HG02852 (cell line): ENCODE measurements around the gene DUSP3.

ENCODE experiments used
- ATAC-seq: cut with Tn5 transposase; IDR thresholded peaks from one replicate; pipeline ENCODE4 v1.9.1; 2021; ENCODE audit warnings: mild to moderate bottlenecking, moderate library complexity; ENCODE audit not compliant: unreplicated experiment

Gene DUSP3

GRCh38 chr17:43778337-43779144 is at the start of gene DUSP3:
Gene DUSP3, minus strand, starts transcription at chr17:43778977. Its CDS starts 53 bp downstream, at chr17:43778924.
- peak; percentile 85 for ATAC-seq

GRCh38 chr17:43827596-43827995 is 48.8 kb upstream of the DUSP3 start:
- no peak for ATAC-seq

GRCh38 chr17:43826206-43826605 is 47.4 kb upstream of the DUSP3 start:
- ATAC-seq = no peak

GRCh38 chr17:43825567-43825966 is 46.8 kb upstream of the DUSP3 start:
- ATAC-seq = no peak

- ATAC-seq = no peak
Observed at GRCh38 chr17:43823350-43824084, 44.7 kb upstream of the DUSP3 start.

GRCh38 chr17:43822570-43823190 is 43.9 kb upstream of the DUSP3 start:
- ATAC-seq = no peak

GRCh38 chr17:43820759-43821158 is 42.0 kb upstream of the DUSP3 start:
- no peak for ATAC-seq

- no peak for ATAC-seq
Observed at GRCh38 chr17:43818966-43819365, 40.2 kb upstream of the DUSP3 start.

- no peak for ATAC-seq
Observed at GRCh38 chr17:43817826-43818225, 39.0 kb upstream of the DUSP3 start.

- ATAC-seq = no peak
Observed at GRCh38 chr17:43816336-43817320, 37.9 kb upstream of the DUSP3 start.

- no peak for ATAC-seq
Observed at GRCh38 chr17:43814714-43815113, 35.9 kb upstream of the DUSP3 start.

- no peak for ATAC-seq
Observed at GRCh38 chr17:43814026-43814425, 35.2 kb upstream of the DUSP3 start.

- no peak for ATAC-seq
Observed at GRCh38 chr17:43813386-43813785, 34.6 kb upstream of the DUSP3 start.

- ATAC-seq = no peak
Observed at GRCh38 chr17:43812396-43813265, 33.9 kb upstream of the DUSP3 start.

- no peak for ATAC-seq
Observed at GRCh38 chr17:43810823-43811222, 32.0 kb upstream of the DUSP3 start.

GRCh38 chr17:43810226-43810715 is 31.5 kb upstream of the DUSP3 start:
- ATAC-seq = no peak

GRCh38 chr17:43809121-43809520 is 30.3 kb upstream of the DUSP3 start:
- ATAC-seq = no peak

GRCh38 chr17:43808076-43808475 is 29.3 kb upstream of the DUSP3 start:
- no peak for ATAC-seq

- no peak for ATAC-seq
Observed at GRCh38 chr17:43805117-43805516, 26.3 kb upstream of the DUSP3 start.
